ENCODE measurements around the gene SRPX2.

The SRPX2 gene

GRCh38 chrX:100687546-100687945, 43.5 kb downstream of the SRPX2 start:
- Histone ChIP-seq H3K4me1 (ENCODE audit: control extremely low read depth in 1 of 4, control insufficient read depth in 4 of 4, insufficient read depth in 4 of 4, low read length in 3 of 4) (peaks cover 3 to 27% (median 18%) of the 10 kb centered on the region in 4 experiments), H3K27me3 (replicated peaks in 2 of 5; ENCODE audit: control insufficient read depth in 4 of 5, insufficient read depth in 5 of 5, low read length in 4 of 5) (no peaks in the 10 kb centered on the region), H3K9me3 (ENCODE audit: control extremely low read depth in 1 of 5, control insufficient read depth in 4 of 5, insufficient read depth in 2 of 5, low read depth in 1 of 5, low read length in 4 of 5) (no peaks in the 10 kb centered on the region), H3K36me3 (ENCODE audit: control insufficient read depth in 4 of 4, insufficient read depth in 4 of 4, low read length in 3 of 4) (peaks cover 0 to 19% (median 0%) of the 10 kb centered on the region in 4 experiments), H3K4me3 (ENCODE audit: control insufficient read depth in 1 of 7, extremely low read depth in 1 of 7, insufficient read depth in 4 of 7, low read depth in 2 of 7, low read length in 6 of 7) (no peak overlapping the region), H3K27ac (ENCODE audit: insufficient read depth in 1 of 2, low read depth in 1 of 2, low read length in 2 of 2, poor library complexity in 1 of 2, severe bottlenecking in 2 of 2) (peak overlapping the region in 1 of 2 experiments; percentile 27)
- DNase-seq: peak; percentile 31 to 76 (median 58)
- CTCF ChIA-PET: interaction anchor here (1.1 to 7.2 kb wide), 11 partner anchors 12 to 135 kb away, joined by 3 to 141 read pairs (median 4); no protein-coding TSS in a partner anchor
- POLR2A ChIA-PET: no interaction called here
- 0% methylated on average over 2 of the region's 2 CpGs for WGBS (ENCODE audit: insufficient coverage)

- H3K4me3 ChIP-seq (ENCODE audit: control insufficient read depth in 1 of 7, extremely low read depth in 1 of 7, insufficient read depth in 4 of 7, low read depth in 2 of 7, low read length in 6 of 7): peak overlapping the region in 1 of 7 experiments; percentile 5
- H3K27me3 ChIP-seq (replicated peaks in 2 of 5; ENCODE audit: control insufficient read depth in 4 of 5, insufficient read depth in 5 of 5, low read length in 4 of 5): no peaks in the 10 kb centered on the region
- no peaks in the 10 kb centered on the region for H3K9me3 ChIP-seq (ENCODE audit: control extremely low read depth in 1 of 5, control insufficient read depth in 4 of 5, insufficient read depth in 2 of 5, low read depth in 1 of 5, low read length in 4 of 5)
- peak in 2 of 3 donors; percentile 18 to 37 for DNase-seq
- POLR2A ChIA-PET: no interaction called here
- peaks cover 0 to 5% (median 0%) of the 10 kb centered on the region in 4 experiments for H3K36me3 ChIP-seq (ENCODE audit: control insufficient read depth in 4 of 4, insufficient read depth in 4 of 4, low read length in 3 of 4)
- 37% methylated on average over 2 of the region's 2 CpGs for WGBS (ENCODE audit: insufficient coverage)
- peaks cover 0 to 17% (median 3%) of the 10 kb centered on the region in 4 experiments for H3K4me1 ChIP-seq (ENCODE audit: control extremely low read depth in 1 of 4, control insufficient read depth in 4 of 4, insufficient read depth in 4 of 4, low read length in 3 of 4)
- H3K27ac ChIP-seq (ENCODE audit: insufficient read depth in 1 of 2, low read depth in 1 of 2, low read length in 2 of 2, poor library complexity in 1 of 2, severe bottlenecking in 2 of 2): no peak overlapping the region
- CTCF ChIA-PET: no interaction called here
Measured at GRCh38 chrX:100695302-100695701, 51.3 kb downstream of the SRPX2 start.

DNA sequence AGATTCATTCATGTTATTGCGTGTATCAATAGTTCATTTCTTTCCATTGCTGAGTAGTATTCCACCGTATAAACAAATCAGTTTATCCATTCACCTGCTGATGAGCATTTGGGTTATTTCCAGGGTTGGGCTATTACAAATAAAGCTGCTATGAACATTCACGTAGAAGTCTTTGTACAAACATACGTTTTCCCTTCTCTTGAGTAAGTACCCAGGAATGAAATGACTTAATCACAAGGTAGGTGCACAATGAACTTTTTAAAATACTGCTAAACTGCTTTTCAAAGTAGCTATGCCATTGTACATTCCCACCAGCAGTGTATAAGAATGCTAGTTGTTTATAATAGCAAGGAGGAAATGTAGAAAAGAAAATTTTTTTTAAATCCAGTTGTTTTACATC, 52.0 kb downstream of the SRPX2 start:
- POLR2A ChIA-PET: no interaction called here
- CTCF ChIA-PET: interaction anchor here (1.6 kb wide), 1 partner anchor 72 kb away, joined by 5 read pairs; no protein-coding TSS in a partner anchor
- no peak for DNase-seq
- WGBS (ENCODE audit: insufficient coverage): 89% methylated on average over 3 of the region's 4 CpGs
- H3K4me1 ChIP-seq (ENCODE audit: control extremely low read depth in 1 of 4, control insufficient read depth in 4 of 4, insufficient read depth in 4 of 4, low read length in 3 of 4): peaks cover 0 to 17% (median 3%) of the 10 kb centered on the region in 4 experiments
- H3K27me3 ChIP-seq (replicated peaks in 2 of 5; ENCODE audit: control insufficient read depth in 4 of 5, insufficient read depth in 5 of 5, low read length in 4 of 5): no peaks in the 10 kb centered on the region
- H3K36me3 ChIP-seq (ENCODE audit: control insufficient read depth in 4 of 4, insufficient read depth in 4 of 4, low read length in 3 of 4): no peaks in the 10 kb centered on the region
- H3K27ac ChIP-seq (ENCODE audit: insufficient read depth in 1 of 2, low read depth in 1 of 2, low read length in 2 of 2, poor library complexity in 1 of 2, severe bottlenecking in 2 of 2): no peak overlapping the region
- no peak overlapping the region for H3K4me3 ChIP-seq (ENCODE audit: control insufficient read depth in 1 of 7, extremely low read depth in 1 of 7, insufficient read depth in 4 of 7, low read depth in 2 of 7, low read length in 6 of 7)
- no peaks in the 10 kb centered on the region for H3K9me3 ChIP-seq (ENCODE audit: control extremely low read depth in 1 of 5, control insufficient read depth in 4 of 5, insufficient read depth in 2 of 5, low read depth in 1 of 5, low read length in 4 of 5)

GRCh38 chrX:100696699-100697351, 52.8 kb downstream of the SRPX2 start:
- H3K27me3 ChIP-seq (replicated peaks in 2 of 5; ENCODE audit: control insufficient read depth in 4 of 5, insufficient read depth in 5 of 5, low read length in 4 of 5): no peaks in the 10 kb centered on the region
- no peaks in the 10 kb centered on the region for H3K9me3 ChIP-seq (ENCODE audit: control extremely low read depth in 1 of 5, control insufficient read depth in 4 of 5, insufficient read depth in 2 of 5, low read depth in 1 of 5, low read length in 4 of 5)
- no peak overlapping the region for H3K4me3 ChIP-seq (ENCODE audit: control insufficient read depth in 1 of 7, extremely low read depth in 1 of 7, insufficient read depth in 4 of 7, low read depth in 2 of 7, low read length in 6 of 7)
- DNase-seq: peak in 1 of 3 donors; percentile 22
- POLR2A ChIA-PET: no interaction called here
- no peak overlapping the region for H3K27ac ChIP-seq (ENCODE audit: insufficient read depth in 1 of 2, low read depth in 1 of 2, low read length in 2 of 2, poor library complexity in 1 of 2, severe bottlenecking in 2 of 2)
- H3K36me3 ChIP-seq (ENCODE audit: control insufficient read depth in 4 of 4, insufficient read depth in 4 of 4, low read length in 3 of 4): peaks cover 0 to 7% (median 2%) of the 10 kb centered on the region in 4 experiments
- CTCF ChIA-PET: interaction anchor here (1.6 kb wide), 1 partner anchor 71 kb away, joined by 5 read pairs; no protein-coding TSS in a partner anchor
- no CpG with 5 or more reads among the region's 3 CpGs for WGBS (ENCODE audit: insufficient coverage)
- peaks cover 0 to 17% (median 3%) of the 10 kb centered on the region in 4 experiments for H3K4me1 ChIP-seq (ENCODE audit: control extremely low read depth in 1 of 4, control insufficient read depth in 4 of 4, insufficient read depth in 4 of 4, low read length in 3 of 4)

GRCh38 chrX:100698551-100698950, 54.6 kb downstream of the SRPX2 start:
- ChIA-PET CTCF (no interaction called here), POLR2A (no interaction called here)
- H3K4me1 ChIP-seq (ENCODE audit: control extremely low read depth in 1 of 4, control insufficient read depth in 4 of 4, insufficient read depth in 4 of 4, low read length in 3 of 4): peaks cover 0 to 17% (median 3%) of the 10 kb centered on the region in 4 experiments
- peak; percentile 25 to 88 (median 75) for DNase-seq
- no peak overlapping the region for H3K27ac ChIP-seq (ENCODE audit: insufficient read depth in 1 of 2, low read depth in 1 of 2, low read length in 2 of 2, poor library complexity in 1 of 2, severe bottlenecking in 2 of 2)
- H3K9me3 ChIP-seq (ENCODE audit: control extremely low read depth in 1 of 5, control insufficient read depth in 4 of 5, insufficient read depth in 2 of 5, low read depth in 1 of 5, low read length in 4 of 5): no peaks in the 10 kb centered on the region
- H3K27me3 ChIP-seq (replicated peaks in 2 of 5; ENCODE audit: control insufficient read depth in 4 of 5, insufficient read depth in 5 of 5, low read length in 4 of 5): no peaks in the 10 kb centered on the region
- no peak overlapping the region for H3K4me3 ChIP-seq (ENCODE audit: control insufficient read depth in 1 of 7, extremely low read depth in 1 of 7, insufficient read depth in 4 of 7, low read depth in 2 of 7, low read length in 6 of 7)
- peaks cover 0 to 8% (median 2%) of the 10 kb centered on the region in 4 experiments for H3K36me3 ChIP-seq (ENCODE audit: control insufficient read depth in 4 of 4, insufficient read depth in 4 of 4, low read length in 3 of 4)

- no peak overlapping the region for H3K4me3 ChIP-seq (ENCODE audit: control insufficient read depth in 1 of 7, extremely low read depth in 1 of 7, insufficient read depth in 4 of 7, low read depth in 2 of 7, low read length in 6 of 7)
- H3K9me3 ChIP-seq (ENCODE audit: control extremely low read depth in 1 of 5, control insufficient read depth in 4 of 5, insufficient read depth in 2 of 5, low read depth in 1 of 5, low read length in 4 of 5): no peaks in the 10 kb centered on the region
- WGBS (ENCODE audit: insufficient coverage): no CpG with 5 or more reads among the region's 1 CpG
Measured at GRCh38 chrX:100700809-100701208, 56.8 kb downstream of the SRPX2 start.

DNA sequence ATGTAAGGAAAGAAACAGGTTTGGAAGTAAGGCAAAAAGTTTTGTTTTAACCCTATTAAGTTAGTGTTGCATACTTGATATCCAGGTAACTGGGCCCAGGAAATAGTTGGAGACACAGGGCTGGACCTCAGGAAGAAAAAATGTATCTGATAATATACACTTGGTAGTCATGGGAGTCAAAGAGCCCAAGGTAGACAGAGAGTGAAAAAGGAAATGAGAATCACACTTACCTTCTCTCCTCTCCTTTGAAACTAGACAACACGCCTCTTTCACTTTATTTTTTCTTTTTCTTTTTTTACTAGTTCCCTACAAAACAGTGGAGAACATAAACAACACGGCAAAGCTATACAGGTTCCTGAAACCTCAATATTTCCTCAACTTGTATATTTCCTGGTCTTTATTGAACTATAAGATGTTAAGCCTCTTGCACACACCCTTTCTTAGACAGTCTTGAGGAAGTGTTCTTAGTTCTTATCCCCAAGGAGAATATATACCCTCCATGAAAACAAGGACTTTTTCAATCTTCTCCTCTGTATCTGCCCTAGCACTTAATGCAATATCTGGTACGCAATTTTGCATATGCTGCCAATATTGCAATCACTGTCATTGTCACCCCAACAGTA, 60.7 kb downstream of the SRPX2 start:
- H3K4me3 ChIP-seq (ENCODE audit: control insufficient read depth in 1 of 7, extremely low read depth in 1 of 7, insufficient read depth in 4 of 7, low read depth in 2 of 7, low read length in 6 of 7): no peak overlapping the region
- CTCF ChIA-PET: no interaction called here
- POLR2A ChIA-PET: no interaction called here
- no peaks in the 10 kb centered on the region for H3K27me3 ChIP-seq (replicated peaks in 2 of 5; ENCODE audit: control insufficient read depth in 4 of 5, insufficient read depth in 5 of 5, low read length in 4 of 5)
- H3K27ac ChIP-seq (ENCODE audit: insufficient read depth in 1 of 2, low read depth in 1 of 2, low read length in 2 of 2, poor library complexity in 1 of 2, severe bottlenecking in 2 of 2): no peak overlapping the region
- WGBS (ENCODE audit: insufficient coverage): 0% methylated on average over 1 of the region's 3 CpGs
- H3K4me1 ChIP-seq (ENCODE audit: control extremely low read depth in 1 of 4, control insufficient read depth in 4 of 4, insufficient read depth in 4 of 4, low read length in 3 of 4): peaks cover 0 to 1% (median 0%) of the 10 kb centered on the region in 4 experiments
- H3K36me3 ChIP-seq (ENCODE audit: control insufficient read depth in 4 of 4, insufficient read depth in 4 of 4, low read length in 3 of 4): peaks cover 0 to 8% (median 2%) of the 10 kb centered on the region in 4 experiments
- no peak for DNase-seq
- no peaks in the 10 kb centered on the region for H3K9me3 ChIP-seq (ENCODE audit: control extremely low read depth in 1 of 5, control insufficient read depth in 4 of 5, insufficient read depth in 2 of 5, low read depth in 1 of 5, low read length in 4 of 5)

More at GRCh38 chrX:100700809-100701208, 56.8 kb downstream of the SRPX2 start:
- peaks cover 0 to 9% (median 2%) of the 10 kb centered on the region in 4 experiments for H3K4me1 ChIP-seq (ENCODE audit: control extremely low read depth in 1 of 4, control insufficient read depth in 4 of 4, insufficient read depth in 4 of 4, low read length in 3 of 4)
- POLR2A ChIA-PET: no interaction called here
- peaks cover 0 to 8% (median 2%) of the 10 kb centered on the region in 4 experiments for H3K36me3 ChIP-seq (ENCODE audit: control insufficient read depth in 4 of 4, insufficient read depth in 4 of 4, low read length in 3 of 4)
- no peaks in the 10 kb centered on the region for H3K27me3 ChIP-seq (replicated peaks in 2 of 5; ENCODE audit: control insufficient read depth in 4 of 5, insufficient read depth in 5 of 5, low read length in 4 of 5)
- CTCF ChIA-PET: no interaction called here
- no peak for DNase-seq
- H3K27ac ChIP-seq (ENCODE audit: insufficient read depth in 1 of 2, low read depth in 1 of 2, low read length in 2 of 2, poor library complexity in 1 of 2, severe bottlenecking in 2 of 2): no peak overlapping the region
